Myocyte (in vitro differentiated cells): Measurements from ENCODE around the gene CERS6. TPM values are rescaled to one million over a fixed set of nuclear protein-coding genes. Genes with fewer than 3 reads are reported as not detected.
A peak's percentile ranks its signal among the peaks of the same experiment; 100 is the strongest.

Experiments used
- DNase-seq: peaks from one replicate; pipeline ENCODE4 v3.0.0-alpha.2; 2012; ENCODE audit warnings: low read depth
- total RNA-seq: library from RNA; depleted of rRNA; stranded (reverse); fragments of >200 nt; gene quantifications from 2 replicates; pipeline ENCODE4 v1.2.3, GENCODE V29; 2014

CERS6 gene
- total RNA-seq, 1 donor from 2014 or later, result 53.4 TPM

- DNase-seq, result no peak
Observed at GRCh38 chr2:168723275-168723899, 267.3 kb downstream of the CERS6 start.

- no peak for DNase-seq
Observed at GRCh38 chr2:168726375-168726774, 270.3 kb downstream of the CERS6 start.

GRCh38 chr2:168727904-168728470 is 271.9 kb downstream of the CERS6 start:
- no peak for DNase-seq

- DNase-seq, result no peak
Observed at GRCh38 chr2:168729455-168729854, 273.4 kb downstream of the CERS6 start.

- no peak for DNase-seq
Observed at GRCh38 chr2:168730344-168730743, 274.3 kb downstream of the CERS6 start.

GRCh38 chr2:168731002-168731401 is 274.9 kb downstream of the CERS6 start:
- DNase-seq, result peak; percentile 25

GRCh38 chr2:168731616-168732015 is 275.5 kb downstream of the CERS6 start:
- no peak for DNase-seq

- DNase-seq, result no peak
Observed at GRCh38 chr2:168732100-168732499, 276.0 kb downstream of the CERS6 start.

GRCh38 chr2:168732506-168732905 is 276.4 kb downstream of the CERS6 start:
- peak; percentile 60 for DNase-seq

- DNase-seq, result peak; percentile 69
Observed at GRCh38 chr2:168734199-168734760, 278.2 kb downstream of the CERS6 start.

- DNase-seq, result no peak
Observed at GRCh38 chr2:168736649-168737445, 280.8 kb downstream of the CERS6 start.

GRCh38 chr2:168738062-168738461 is 282.0 kb downstream of the CERS6 start:
- peak; percentile 30 for DNase-seq

GRCh38 chr2:168740360-168740759 is 284.3 kb downstream of the CERS6 start:
- DNase-seq, result no peak

GRCh38 chr2:168740788-168741187 is 284.7 kb downstream of the CERS6 start:
- no peak for DNase-seq

- DNase-seq, result no peak
Observed at GRCh38 chr2:168742258-168742932, 286.3 kb downstream of the CERS6 start.

- DNase-seq, result no peak
Observed at GRCh38 chr2:168744844-168745243, 288.8 kb downstream of the CERS6 start.

GRCh38 chr2:168748461-168748860 is 292.4 kb downstream of the CERS6 start:
- DNase-seq, result no peak

- no peak for DNase-seq
Observed at GRCh38 chr2:168749297-168749696, 293.2 kb downstream of the CERS6 start.

- DNase-seq, result peak; percentile 15
Observed at GRCh38 chr2:168751104-168751740, 295.1 kb downstream of the CERS6 start.

GRCh38 chr2:168752361-168752760 is 296.3 kb downstream of the CERS6 start:
- DNase-seq, result no peak

GRCh38 chr2:168753765-168754329 is 297.8 kb downstream of the CERS6 start:
- no peak for DNase-seq
